Esophagus muscularis mucosa (tissue), 4 donors: ENCODE results near the gene GABRB3. TPM values are rescaled to one million over a fixed set of nuclear protein-coding genes. Genes with fewer than 3 reads are reported as not detected.

Experiments
- DNase-seq: peaks from one replicate; pipeline ENCODE4 v3.0.0-alpha.2; 2017; ENCODE audit errors: extremely low spot score
- H3K27ac ChIP-seq, 4 donors: fragments of 200-600 bp; sonication (generic); replicated peaks in 1 of 4; 1 replicate in 3 of 4; 2 replicates in 1 of 4; pipeline ENCODE4 v1.5.1; 2016 to 2019; ENCODE audit warnings: mild to moderate bottlenecking in 1 of 4
- H3K27me3 ChIP-seq, 4 donors: fragments of 200-600 bp; sonication (generic); one replicate each; pipeline versions ENCODE4 v1.5.1 to v1.6.0; 2016 to 2019
- H3K36me3 ChIP-seq, 4 donors: fragments of 200-600 bp; sonication (generic); one replicate each; pipeline ENCODE4 v1.5.1; 2016 to 2019
- H3K4me1 ChIP-seq, 4 donors: fragments of 200-600 bp; sonication (generic); one replicate each; pipeline ENCODE4 v1.5.1; 2016 to 2019
- H3K4me3 ChIP-seq, 4 donors: fragments of 200-600 bp; sonication (generic); 1 replicate in 2 of 4; 2 replicates in 2 of 4; pipeline ENCODE4 v1.5.1; 2016 to 2019; ENCODE audit warnings: mild to moderate bottlenecking in 4 of 4, moderate library complexity in 1 of 4
- H3K9me3 ChIP-seq, 4 donors: fragments of 200-600 bp; sonication (generic); 1 replicate in 3 of 4; 2 replicates in 1 of 4; pipeline ENCODE4 v1.5.1; 2016 to 2019
- EP300 ChIP-seq: sonication (generic); formaldehyde crosslinking; IDR thresholded peaks from one replicate; pipeline ENCODE4 v1.6.1; 2017; ENCODE audit warnings: antibody characterized with exemption
- POLR2A ChIP-seq: fragments of 450-650 bp; IDR thresholded peaks from one replicate; pipeline ENCODE4 v1.6.1; 2017; ENCODE audit warnings: antibody characterized with exemption, moderate library complexity, mild to moderate bottlenecking, low read depth
- POLR2AphosphoS5 ChIP-seq, 2 donors: sonication (generic); formaldehyde crosslinking; IDR thresholded peaks; one replicate each; pipeline ENCODE4 v1.6.1; 2017; ENCODE audit warnings: antibody characterized with exemption in 2 of 2
- WGBS: methylation state at CpG from one replicate; pipeline ENCODE4 v1.1.5; 2018; 5-methylcytosine and 5-hydroxymethylcytosine counted together
- intact Hi-C: fragments of 100-400 bp; cut with DNase I; formaldehyde crosslinking; loops from one replicate; pipeline ENCODE4 v1.15.1; 2023
- total RNA-seq, 4 donors: library from RNA; depleted of rRNA; stranded (reverse); fragments of >200 nt; gene quantifications; one replicate each; pipeline versions ENCODE4 v1.1.0 to v1.2.1, GENCODE V29; 2016
- TF ChIP-seq, protein P1 (sequence below), 3 experiments: fragments of 200-600 bp in 2 of 3; fragments of 450-650 bp in 1 of 3; sonication (generic) in 2 of 3; IDR thresholded peaks; one replicate each; pipeline ENCODE4 v1.5.1; 2017 to 2019; ENCODE audit warnings: antibody characterized with exemption in 3 of 3, mild to moderate bottlenecking in 2 of 3, moderate library complexity in 1 of 3

Gene GABRB3
- total RNA-seq, 4 donors from 2014 or later = 3.0 to 7.9 (median 4.2) TPM

DNA sequence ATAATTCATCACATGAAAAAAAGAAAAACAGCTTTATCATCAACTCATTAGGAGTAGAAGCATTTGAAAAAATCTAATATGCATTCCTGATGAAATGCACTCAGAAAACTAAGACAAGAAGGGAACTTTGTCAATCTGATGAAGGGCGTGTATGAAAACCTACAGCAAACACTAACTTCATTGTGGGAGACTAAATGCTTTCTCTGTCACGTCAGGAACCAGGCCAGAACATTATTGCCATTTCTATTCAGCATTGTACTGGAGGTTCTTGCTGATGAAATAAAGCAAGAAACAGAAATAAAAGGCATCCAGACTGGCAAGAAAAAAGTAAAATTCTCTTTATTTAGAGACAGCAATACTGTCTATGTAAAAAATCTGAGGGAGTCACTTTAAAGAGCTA lies 235.2 kb downstream of the GABRB3 start:
- WGBS = 75% methylated on average over 2 of the region's 2 CpGs

DNA sequence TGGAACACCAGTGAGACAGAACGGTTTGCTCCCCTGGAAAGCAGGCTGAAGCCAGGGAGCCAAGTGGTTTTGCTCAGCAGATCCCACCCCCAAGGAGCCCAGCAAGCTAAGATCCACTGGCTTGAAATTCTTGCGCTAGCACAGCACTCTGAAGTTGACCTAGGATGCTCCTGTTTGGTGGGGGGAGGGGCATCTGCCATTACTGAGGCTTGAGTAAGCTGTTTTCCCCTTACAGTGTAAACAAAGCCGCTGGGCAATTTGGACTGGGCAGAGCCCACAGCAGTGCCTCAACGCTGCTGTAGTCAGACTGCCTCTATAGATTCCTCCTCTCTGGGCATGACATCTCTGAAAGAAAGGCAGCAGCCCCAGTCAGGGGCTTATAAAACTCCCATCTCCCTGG lies 241.4 kb downstream of the GABRB3 start:
- no peak for DNase-seq
- H3K4me3 ChIP-seq = no peak overlapping the region
- H3K36me3 ChIP-seq = no peaks in the 10 kb centered on the region
- no peaks in the 10 kb centered on the region for H3K27me3 ChIP-seq
- no peaks in the 10 kb centered on the region for H3K4me1 ChIP-seq
- TF ChIP-seq, protein P1, sequence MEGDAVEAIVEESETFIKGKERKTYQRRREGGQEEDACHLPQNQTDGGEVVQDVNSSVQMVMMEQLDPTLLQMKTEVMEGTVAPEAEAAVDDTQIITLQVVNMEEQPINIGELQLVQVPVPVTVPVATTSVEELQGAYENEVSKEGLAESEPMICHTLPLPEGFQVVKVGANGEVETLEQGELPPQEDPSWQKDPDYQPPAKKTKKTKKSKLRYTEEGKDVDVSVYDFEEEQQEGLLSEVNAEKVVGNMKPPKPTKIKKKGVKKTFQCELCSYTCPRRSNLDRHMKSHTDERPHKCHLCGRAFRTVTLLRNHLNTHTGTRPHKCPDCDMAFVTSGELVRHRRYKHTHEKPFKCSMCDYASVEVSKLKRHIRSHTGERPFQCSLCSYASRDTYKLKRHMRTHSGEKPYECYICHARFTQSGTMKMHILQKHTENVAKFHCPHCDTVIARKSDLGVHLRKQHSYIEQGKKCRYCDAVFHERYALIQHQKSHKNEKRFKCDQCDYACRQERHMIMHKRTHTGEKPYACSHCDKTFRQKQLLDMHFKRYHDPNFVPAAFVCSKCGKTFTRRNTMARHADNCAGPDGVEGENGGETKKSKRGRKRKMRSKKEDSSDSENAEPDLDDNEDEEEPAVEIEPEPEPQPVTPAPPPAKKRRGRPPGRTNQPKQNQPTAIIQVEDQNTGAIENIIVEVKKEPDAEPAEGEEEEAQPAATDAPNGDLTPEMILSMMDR (IDR thresholded peaks at IDR 0.05) = no peak
- no peak for TF ChIP-seq POLR2AphosphoS5 (IDR thresholded peaks at IDR 0.05)
- 78% methylated on average over 2 of the region's 4 CpGs for WGBS
- peaks cover 0 to 19% (median 11%) of the 10 kb centered on the region in 4 donors for H3K9me3 ChIP-seq
- intact Hi-C loops = no loop called here
- H3K27ac ChIP-seq = no peak overlapping the region

More for the DNA sequence above, 235.2 kb downstream of the GABRB3 start:
- no peak overlapping the region for H3K4me3 ChIP-seq
- intact Hi-C loops = no loop called here
- H3K27ac ChIP-seq = no peak overlapping the region
- peaks cover 0 to 8% (median 3%) of the 10 kb centered on the region in 4 donors for H3K9me3 ChIP-seq
- H3K36me3 ChIP-seq = no peaks in the 10 kb centered on the region
- H3K4me1 ChIP-seq = no peaks in the 10 kb centered on the region
- H3K27me3 ChIP-seq = no peaks in the 10 kb centered on the region
- DNase-seq = no peak
- TF ChIP-seq, protein P1 (IDR thresholded peaks at IDR 0.05) = no peak
- no peak for TF ChIP-seq POLR2A
- TF ChIP-seq EP300 = no peak
- TF ChIP-seq POLR2AphosphoS5 (IDR thresholded peaks at IDR 0.05) = no peak

DNA sequence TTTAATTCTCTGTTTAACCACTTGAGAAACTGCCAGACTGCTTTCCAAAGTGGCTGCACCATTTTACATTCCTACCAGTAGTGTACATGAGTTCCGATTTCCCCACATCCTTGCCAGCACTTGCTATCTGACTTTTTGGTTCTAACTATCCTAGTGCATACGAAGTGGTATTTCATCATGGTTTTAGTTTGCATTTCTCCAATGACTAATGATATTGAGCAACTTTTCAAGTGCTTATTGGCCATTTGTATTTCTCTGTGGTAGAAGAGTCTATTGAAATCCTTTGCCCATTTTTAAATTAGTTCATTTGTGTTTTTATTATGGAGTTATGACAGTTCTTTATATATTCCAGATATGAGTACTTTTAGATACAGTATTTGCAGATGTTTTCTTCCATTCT lies 247.8 kb downstream of the GABRB3 start:
- no peak for DNase-seq
- 77% methylated on average over 2 of the region's 2 CpGs for whole genome bisulfite sequencing
- peaks cover 0 to 4% (median 0%) of the 10 kb centered on the region in 4 donors for H3K9me3 ChIP-seq

DNA sequence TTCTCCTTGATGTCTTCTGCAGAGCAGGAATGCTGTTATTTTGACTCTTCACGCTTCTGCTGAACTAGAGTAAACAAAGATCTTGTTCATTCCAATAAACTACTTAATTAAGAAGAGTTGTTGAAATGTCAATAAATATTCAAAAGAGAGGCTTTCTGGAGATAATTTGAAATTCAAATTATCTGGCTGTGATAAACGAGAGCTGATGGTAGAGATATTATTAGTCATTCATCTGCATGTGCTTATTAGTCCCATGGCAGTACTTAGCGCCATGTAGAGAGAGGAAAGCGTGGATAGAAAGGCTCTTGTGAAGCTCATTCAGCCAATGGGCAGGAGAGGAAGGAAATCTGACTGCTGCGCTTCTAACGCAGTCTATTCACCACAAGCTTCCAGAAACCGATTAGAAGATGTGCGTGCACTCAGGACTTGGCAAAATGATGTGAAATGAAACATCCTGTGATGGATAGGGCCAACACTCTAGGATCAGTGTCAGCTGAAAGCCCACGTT lies 251.1 kb downstream of the GABRB3 start:
- Histone ChIP-seq H3K4me3 (no peak overlapping the region), H3K9me3 (peaks cover 0 to 4% (median 0%) of the 10 kb centered on the region in 4 donors), H3K27ac (no peak overlapping the region), H3K27me3 (no peaks in the 10 kb centered on the region), H3K4me1 (no peaks in the 10 kb centered on the region), H3K36me3 (no peaks in the 10 kb centered on the region)
- TF ChIP-seq POLR2A = no peak
- no peak for TF ChIP-seq EP300
- no peak for TF ChIP-seq POLR2AphosphoS5 (IDR thresholded peaks at IDR 0.05)
- TF ChIP-seq, protein P1 (IDR thresholded peaks at IDR 0.05) = no peak
- DNase-seq = no peak
- intact Hi-C loops = no loop called here
- WGBS = 73% methylated on average over 9 of the region's 9 CpGs

More for the DNA sequence above, 247.8 kb downstream of the GABRB3 start:
- no peaks in the 10 kb centered on the region for H3K36me3 ChIP-seq
- H3K27me3 ChIP-seq = no peaks in the 10 kb centered on the region
- intact Hi-C loops = no loop called here
- H3K27ac ChIP-seq = no peak overlapping the region
- H3K4me1 ChIP-seq = no peaks in the 10 kb centered on the region
- no peak for TF ChIP-seq POLR2A
- no peak for TF ChIP-seq EP300
- TF ChIP-seq POLR2AphosphoS5 (IDR thresholded peaks at IDR 0.05) = no peak
- TF ChIP-seq, protein P1 (IDR thresholded peaks at IDR 0.05) = no peak
- H3K4me3 ChIP-seq = no peak overlapping the region

DNA sequence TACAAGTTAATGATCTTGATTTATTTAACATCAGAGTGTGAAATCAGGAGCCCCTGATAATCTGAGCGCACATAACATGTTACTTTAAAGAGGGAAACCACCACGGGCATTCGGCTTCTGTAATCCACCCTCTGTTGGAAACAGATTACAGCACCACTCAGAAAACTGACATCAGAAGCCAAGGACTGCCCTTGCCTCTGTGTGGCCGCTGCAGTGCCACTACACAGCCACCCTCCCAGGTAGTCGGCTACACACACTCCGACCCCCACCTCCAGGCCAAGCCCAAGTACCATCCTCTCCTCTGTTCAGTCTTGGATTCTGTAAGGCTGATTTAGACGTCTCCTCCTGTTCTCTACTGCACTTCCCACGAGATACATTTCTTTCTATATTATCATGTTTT lies 251.7 kb downstream of the GABRB3 start:
- no peaks in the 10 kb centered on the region for H3K27me3 ChIP-seq
- 55% methylated on average over 8 of the region's 8 CpGs for WGBS
- H3K4me1 ChIP-seq = no peaks in the 10 kb centered on the region
- no peak for DNase-seq
- H3K4me3 ChIP-seq = no peak overlapping the region
- peaks cover 0 to 4% (median 0%) of the 10 kb centered on the region in 4 donors for H3K9me3 ChIP-seq
- TF ChIP-seq EP300 (no peak), POLR2AphosphoS5 (IDR thresholded peaks at IDR 0.05) (no peak), POLR2A (no peak)
- TF ChIP-seq, protein P1 (IDR thresholded peaks at IDR 0.05) = no peak
- intact Hi-C loops = no loop called here
- H3K27ac ChIP-seq = no peak overlapping the region
- H3K36me3 ChIP-seq = no peaks in the 10 kb centered on the region
